SK-N-SH (cell line): ENCODE measurements around the gene MYO16. TPM values are rescaled to one million over a fixed set of nuclear protein-coding genes. Genes with fewer than 3 reads are reported as not detected.

Experiments used
- CTCF ChIA-PET: fragments of 300-600, 350-600 bp; formaldehyde crosslinking; extraction: SDS; loops from one replicate; lab custom pipeline; 2021; lab: Yijun Ruan, JAX
- POLR2A ChIA-PET: fragments of 350-600 bp; sonication (Branson Sonifier 250); formaldehyde crosslinking; extraction: SDS; loops from one replicate; lab custom pipeline; 2020; ENCODE audit warnings: antibody characterized with exemption, inconsistent platforms; lab: Yijun Ruan, JAX
- DNase-seq: peaks from one replicate; pipeline ENCODE4 v3.0.0; 2012
- H2AFZ ChIP-seq: fragments of 200-600 bp; sonication (generic); 2 replicates; pipeline ENCODE4 v1.8.1; 2016; ENCODE audit warnings: antibody characterized with exemption, mild to moderate bottlenecking, low read depth
- H3F3A ChIP-seq: fragments of 200-600 bp; sonication (generic); replicated peaks from 2 replicates; pipeline ENCODE3; 2016; ENCODE audit warnings: antibody characterized with exemption, mild to moderate bottlenecking; ENCODE audit not compliant: insufficient read depth
- H3K27ac ChIP-seq, 2 experiments: fragments of 200-500 bp in 1 of 2; fragments of 200-600 bp in 1 of 2; sonication (Bioruptor generic) in 1 of 2; sonication (generic), shearing (Covaris generic) in 1 of 2; 2 replicates each; pipeline versions ENCODE4 v1.5.1 to v1.6.1; 2014 to 2016; ENCODE audit warnings: low read depth in 2 of 2, inconsistent platforms in 1 of 2, low read length in 1 of 2, mild to moderate bottlenecking in 1 of 2, mixed read lengths in 1 of 2
- H3K27me3 ChIP-seq: fragments of 200-600 bp; sonication (generic), shearing (Covaris generic); 2 replicates; pipeline ENCODE4 v1.6.1; 2016; ENCODE audit warnings: mixed run types; ENCODE audit not compliant: insufficient read depth
- H3K36me3 ChIP-seq, 2 experiments: fragments of 200-500 bp in 1 of 2; fragments of 200-600 bp in 1 of 2; sonication (Bioruptor generic) in 1 of 2; sonication (generic) in 1 of 2; replicated peaks in 1 of 2; 2 replicates each; pipeline versions ENCODE3 to v1.5.1; 2014 to 2016; ENCODE audit warnings: low read length in 1 of 2, mild to moderate bottlenecking in 1 of 2; ENCODE audit not compliant: insufficient read depth in 2 of 2, control insufficient read depth in 1 of 2
- H3K4me1 ChIP-seq, 2 experiments: fragments of 200-500 bp in 1 of 2; fragments of 200-600 bp in 1 of 2; sonication (Bioruptor generic) in 1 of 2; sonication (generic), shearing (Covaris generic) in 1 of 2; 2 replicates each; pipeline versions ENCODE4 v1.5.1 to v1.6.1; 2014 to 2016; ENCODE audit warnings: low read depth in 1 of 2, low read length in 1 of 2, mixed run types in 1 of 2; ENCODE audit not compliant: insufficient read depth in 2 of 2, control insufficient read depth in 1 of 2
- H3K4me2 ChIP-seq: fragments of 200-600 bp; sonication (generic), shearing (Covaris generic); 2 replicates; pipeline ENCODE4 v1.6.1; 2017; ENCODE audit warnings: mixed run types
- H3K4me3 ChIP-seq, 2 experiments: fragments of 200-500 bp in 1 of 2; fragments of 200-600 bp in 1 of 2; sonication (Bioruptor generic) in 1 of 2; sonication (generic), shearing (Covaris generic) in 1 of 2; 2 replicates each; pipeline versions ENCODE4 v1.5.1 to v1.8.1; 2014 to 2016; ENCODE audit warnings: low read depth in 2 of 2, inconsistent platforms in 1 of 2, low read length in 1 of 2, mild to moderate bottlenecking in 1 of 2, mixed read lengths in 1 of 2, moderate library complexity in 1 of 2
- H3K79me2 ChIP-seq: fragments of 200-600 bp; sonication (generic); 2 replicates; pipeline ENCODE4 v1.8.1; 2017; ENCODE audit warnings: mild to moderate bottlenecking; ENCODE audit not compliant: insufficient read depth
- H3K9ac ChIP-seq: fragments of 200-600 bp; sonication (generic); 2 replicates; pipeline ENCODE4 v1.6.1; 2017; ENCODE audit warnings: mixed run types
- H3K9me2 ChIP-seq: fragments of 200-600 bp; sonication (generic); 2 replicates; pipeline ENCODE4 v1.6.1; 2017; ENCODE audit warnings: mixed run types
- H3K9me3 ChIP-seq: fragments of 200-600 bp; sonication (generic); 2 replicates; pipeline ENCODE4 v1.6.1; 2017; ENCODE audit warnings: mixed run types, mild to moderate bottlenecking, moderate library complexity
- H4K20me1 ChIP-seq: fragments of 200-600 bp; sonication (generic); 2 replicates; pipeline ENCODE4 v1.6.1; 2017; ENCODE audit warnings: mild to moderate bottlenecking, mixed run types; ENCODE audit not compliant: insufficient read depth
- CHD2 ChIP-seq: fragments of 150-350 bp; IDR thresholded peaks from 2 replicates; pipeline ENCODE4 v1.6.1; 2018; ENCODE audit warnings: low read length; ENCODE audit not compliant: partially characterized antibody
- CTCF ChIP-seq: fragments of 200-600 bp; sonication (generic); IDR thresholded peaks from 2 replicates; pipeline ENCODE4 v1.6.1; 2017; ENCODE audit warnings: antibody characterized with exemption, mild to moderate bottlenecking, moderate library complexity
- ELF1 ChIP-seq: IDR thresholded peaks from 2 replicates; pipeline ENCODE4 v1.4.0; 2012
- FOSL2 ChIP-seq: IDR thresholded peaks from 2 replicates; pipeline ENCODE4 v1.4.0; 2012; ENCODE audit warnings: low read depth, mild to moderate bottlenecking, moderate library complexity, borderline replicate concordance
- FOXJ3 ChIP-seq: sonication (generic); formaldehyde crosslinking; IDR thresholded peaks from 2 replicates; pipeline ENCODE4 v1.5.1; 2020; ENCODE audit warnings: mild to moderate bottlenecking, missing genetic modification reagents
- FOXM1 ChIP-seq: IDR thresholded peaks from 2 replicates; pipeline ENCODE4 v1.4.0; 2012; ENCODE audit warnings: low read depth, mild to moderate bottlenecking
- GABPA ChIP-seq: IDR thresholded peaks from 2 replicates; pipeline ENCODE4 v1.4.0; 2012; ENCODE audit warnings: low read depth, mild to moderate bottlenecking
- MEF2A ChIP-seq: IDR thresholded peaks from 2 replicates; pipeline ENCODE4 v1.4.0; 2012; ENCODE audit warnings: low read depth, borderline replicate concordance
- MXI1 ChIP-seq: IDR thresholded peaks from 2 replicates; pipeline ENCODE4 v1.6.1; 2012; ENCODE audit warnings: mild to moderate bottlenecking, low read depth, low read length, improper control_type of control experiment
- RAD21 ChIP-seq: IDR thresholded peaks from 2 replicates; pipeline ENCODE4 v1.6.1; 2012; ENCODE audit warnings: mild to moderate bottlenecking, low read length
- RCOR1 ChIP-seq: fragments of 150-350 bp; IDR thresholded peaks from 2 replicates; pipeline ENCODE4 v1.6.1; 2017; ENCODE audit warnings: antibody characterized with exemption, low read length
- RFX5 ChIP-seq: IDR thresholded peaks from 2 replicates; pipeline ENCODE4 v1.6.1; 2012; ENCODE audit warnings: mild to moderate bottlenecking, improper control_type of control experiment, low read length
- RXRA ChIP-seq: IDR thresholded peaks from 2 replicates; pipeline ENCODE4 v1.4.0; 2012; ENCODE audit warnings: low read depth, mild to moderate bottlenecking, borderline replicate concordance
- SIN3A ChIP-seq: IDR thresholded peaks from 2 replicates; pipeline ENCODE4 v1.6.1; 2012; ENCODE audit warnings: low read depth, mild to moderate bottlenecking, low read length, moderate library complexity, borderline replicate concordance
- TAF1 ChIP-seq: IDR thresholded peaks from 2 replicates; pipeline ENCODE4 v1.6.1; 2012; ENCODE audit warnings: low read depth, mild to moderate bottlenecking, low read length, moderate library complexity, borderline replicate concordance
- YY1 ChIP-seq: IDR thresholded peaks from 2 replicates; pipeline ENCODE4 v1.4.0; 2012; ENCODE audit warnings: low read depth, mild to moderate bottlenecking
- WGBS: methylation state at CpG from one replicate; pipeline ENCODE4 v1.1.6; 2017; ENCODE audit warnings: low lambda C conversion rate; 5-methylcytosine and 5-hydroxymethylcytosine counted together
- polyA plus RNA-seq, 3 experiments: library from polyadenylated mRNA; depleted of rRNA; stranded (reverse); fragments of >200 nt; gene quantifications; 2 replicates each; pipeline ENCODE4 v1.2.3, GENCODE V29; 2012
- TF ChIP-seq, protein P1 (sequence below): IDR thresholded peaks from 2 replicates; pipeline ENCODE4; 2012
- TF ChIP-seq, protein P2 (sequence below): IDR thresholded peaks from 2 replicates; pipeline ENCODE4 v1.4.0; 2012; ENCODE audit warnings: low read depth
- TF ChIP-seq, protein P3 (sequence below): fragments of 150-350 bp; IDR thresholded peaks from 2 replicates; pipeline ENCODE4 v1.6.1; 2016; ENCODE audit warnings: mild to moderate bottlenecking, low read depth, low read length
- TF ChIP-seq, protein P4 (sequence below): IDR thresholded peaks from 2 replicates; pipeline ENCODE4 v1.4.0; 2012; ENCODE audit warnings: low read depth, borderline replicate concordance

MYO16 gene
- polyA plus RNA-seq, 1 of the 3 experiments (the other 2 are of a cell fraction), result 0.07 TPM

DNA sequence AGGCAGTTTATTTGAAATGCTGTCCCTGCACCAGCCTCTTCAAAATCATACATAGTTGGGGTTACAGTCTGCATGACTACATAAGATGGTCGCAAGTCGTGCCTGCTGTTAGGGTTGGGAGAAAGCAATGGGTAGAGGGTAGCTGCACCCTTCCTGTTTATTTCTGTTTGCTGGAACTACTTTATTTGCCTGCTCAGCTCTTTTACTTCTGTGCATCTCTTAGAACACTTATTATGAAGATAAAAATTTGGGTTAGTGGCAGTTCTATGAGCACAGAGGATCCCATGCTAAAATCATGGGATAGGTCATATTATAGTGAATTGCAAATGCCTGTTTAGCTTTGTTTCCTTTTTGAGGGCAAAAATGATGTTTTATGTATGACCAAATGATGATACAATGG, 160.1 kb downstream of the MYO16 start:
- CTCF ChIA-PET, result interaction anchor here (3.6 kb wide), 1 partner anchor 106 kb away, joined by 11 read pairs; no protein-coding TSS in a partner anchor
- H3K27ac ChIP-seq, result no peak overlapping the region
- no peaks in the 10 kb centered on the region for H3K36me3 ChIP-seq
- H3K9ac ChIP-seq, result no peak overlapping the region
- H3K9me2 ChIP-seq, result no peaks in the 10 kb centered on the region
- H3K79me2 ChIP-seq, result no peaks in the 10 kb centered on the region
- H3K4me3 ChIP-seq, result no peak overlapping the region
- WGBS, result 54% methylated on average over 2 of the region's 2 CpGs
- no peaks in the 10 kb centered on the region for H3F3A ChIP-seq
- H2AFZ ChIP-seq, result no peak overlapping the region
- no peak overlapping the region for H3K4me2 ChIP-seq
- TF ChIP-seq YY1, result no peak
- no peak for TF ChIP-seq RAD21
- TF ChIP-seq FOSL2, result no peak
- no peak for TF ChIP-seq FOXM1
- TF ChIP-seq, protein P1, sequence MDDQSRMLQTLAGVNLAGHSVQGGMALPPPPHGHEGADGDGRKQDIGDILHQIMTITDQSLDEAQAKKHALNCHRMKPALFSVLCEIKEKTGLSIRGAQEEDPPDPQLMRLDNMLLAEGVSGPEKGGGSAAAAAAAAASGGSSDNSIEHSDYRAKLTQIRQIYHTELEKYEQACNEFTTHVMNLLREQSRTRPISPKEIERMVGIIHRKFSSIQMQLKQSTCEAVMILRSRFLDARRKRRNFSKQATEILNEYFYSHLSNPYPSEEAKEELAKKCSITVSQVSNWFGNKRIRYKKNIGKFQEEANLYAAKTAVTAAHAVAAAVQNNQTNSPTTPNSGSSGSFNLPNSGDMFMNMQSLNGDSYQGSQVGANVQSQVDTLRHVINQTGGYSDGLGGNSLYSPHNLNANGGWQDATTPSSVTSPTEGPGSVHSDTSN, result no peak
- no peak for TF ChIP-seq RXRA
- no peak for TF ChIP-seq GABPA
- TF ChIP-seq RFX5, result no peak
- TF ChIP-seq ELF1, result no peak
- no peak for TF ChIP-seq TAF1
- TF ChIP-seq, protein P2, sequence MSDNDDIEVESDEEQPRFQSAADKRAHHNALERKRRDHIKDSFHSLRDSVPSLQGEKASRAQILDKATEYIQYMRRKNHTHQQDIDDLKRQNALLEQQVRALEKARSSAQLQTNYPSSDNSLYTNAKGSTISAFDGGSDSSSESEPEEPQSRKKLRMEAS, result no peak
- no peak for TF ChIP-seq CHD2
- no peak for TF ChIP-seq MXI1
- TF ChIP-seq, protein P3, sequence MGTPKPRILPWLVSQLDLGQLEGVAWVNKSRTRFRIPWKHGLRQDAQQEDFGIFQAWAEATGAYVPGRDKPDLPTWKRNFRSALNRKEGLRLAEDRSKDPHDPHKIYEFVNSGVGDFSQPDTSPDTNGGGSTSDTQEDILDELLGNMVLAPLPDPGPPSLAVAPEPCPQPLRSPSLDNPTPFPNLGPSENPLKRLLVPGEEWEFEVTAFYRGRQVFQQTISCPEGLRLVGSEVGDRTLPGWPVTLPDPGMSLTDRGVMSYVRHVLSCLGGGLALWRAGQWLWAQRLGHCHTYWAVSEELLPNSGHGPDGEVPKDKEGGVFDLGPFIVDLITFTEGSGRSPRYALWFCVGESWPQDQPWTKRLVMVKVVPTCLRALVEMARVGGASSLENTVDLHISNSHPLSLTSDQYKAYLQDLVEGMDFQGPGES, result no peak
- TF ChIP-seq, protein P4, sequence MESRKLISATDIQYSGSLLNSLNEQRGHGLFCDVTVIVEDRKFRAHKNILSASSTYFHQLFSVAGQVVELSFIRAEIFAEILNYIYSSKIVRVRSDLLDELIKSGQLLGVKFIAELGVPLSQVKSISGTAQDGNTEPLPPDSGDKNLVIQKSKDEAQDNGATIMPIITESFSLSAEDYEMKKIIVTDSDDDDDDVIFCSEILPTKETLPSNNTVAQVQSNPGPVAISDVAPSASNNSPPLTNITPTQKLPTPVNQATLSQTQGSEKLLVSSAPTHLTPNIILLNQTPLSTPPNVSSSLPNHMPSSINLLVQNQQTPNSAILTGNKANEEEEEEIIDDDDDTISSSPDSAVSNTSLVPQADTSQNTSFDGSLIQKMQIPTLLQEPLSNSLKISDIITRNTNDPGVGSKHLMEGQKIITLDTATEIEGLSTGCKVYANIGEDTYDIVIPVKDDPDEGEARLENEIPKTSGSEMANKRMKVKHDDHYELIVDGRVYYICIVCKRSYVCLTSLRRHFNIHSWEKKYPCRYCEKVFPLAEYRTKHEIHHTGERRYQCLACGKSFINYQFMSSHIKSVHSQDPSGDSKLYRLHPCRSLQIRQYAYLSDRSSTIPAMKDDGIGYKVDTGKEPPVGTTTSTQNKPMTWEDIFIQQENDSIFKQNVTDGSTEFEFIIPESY, result no peak
- no peak for TF ChIP-seq CTCF
- no peak for TF ChIP-seq MEF2A
- no peak for TF ChIP-seq FOXJ3 (CRISPR knock-in tag)
- TF ChIP-seq RCOR1, result no peak
- TF ChIP-seq SIN3A, result no peak
- no peak for DNase-seq
- no peaks in the 10 kb centered on the region for H3K27me3 ChIP-seq
- H3K4me1 ChIP-seq, result peaks cover 0 to 18% of the 10 kb centered on the region in 2 experiments; a peak in 2 of 4 replicates
- POLR2A ChIA-PET, result no interaction called here
- H3K9me3 ChIP-seq, result no peaks in the 10 kb centered on the region
- H4K20me1 ChIP-seq, result no peaks in the 10 kb centered on the region
